NCI-H82 (cell line): ENCODE data around the gene SLC28A1.

Experiments
- DNase-seq: peaks from one replicate; lab custom pipeline; 2025; lab: John Stamatoyannopoulos, UW

SLC28A1 gene, protein sequence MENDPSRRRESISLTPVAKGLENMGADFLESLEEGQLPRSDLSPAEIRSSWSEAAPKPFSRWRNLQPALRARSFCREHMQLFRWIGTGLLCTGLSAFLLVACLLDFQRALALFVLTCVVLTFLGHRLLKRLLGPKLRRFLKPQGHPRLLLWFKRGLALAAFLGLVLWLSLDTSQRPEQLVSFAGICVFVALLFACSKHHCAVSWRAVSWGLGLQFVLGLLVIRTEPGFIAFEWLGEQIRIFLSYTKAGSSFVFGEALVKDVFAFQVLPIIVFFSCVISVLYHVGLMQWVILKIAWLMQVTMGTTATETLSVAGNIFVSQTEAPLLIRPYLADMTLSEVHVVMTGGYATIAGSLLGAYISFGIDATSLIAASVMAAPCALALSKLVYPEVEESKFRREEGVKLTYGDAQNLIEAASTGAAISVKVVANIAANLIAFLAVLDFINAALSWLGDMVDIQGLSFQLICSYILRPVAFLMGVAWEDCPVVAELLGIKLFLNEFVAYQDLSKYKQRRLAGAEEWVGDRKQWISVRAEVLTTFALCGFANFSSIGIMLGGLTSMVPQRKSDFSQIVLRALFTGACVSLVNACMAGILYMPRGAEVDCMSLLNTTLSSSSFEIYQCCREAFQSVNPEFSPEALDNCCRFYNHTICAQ

DNA sequence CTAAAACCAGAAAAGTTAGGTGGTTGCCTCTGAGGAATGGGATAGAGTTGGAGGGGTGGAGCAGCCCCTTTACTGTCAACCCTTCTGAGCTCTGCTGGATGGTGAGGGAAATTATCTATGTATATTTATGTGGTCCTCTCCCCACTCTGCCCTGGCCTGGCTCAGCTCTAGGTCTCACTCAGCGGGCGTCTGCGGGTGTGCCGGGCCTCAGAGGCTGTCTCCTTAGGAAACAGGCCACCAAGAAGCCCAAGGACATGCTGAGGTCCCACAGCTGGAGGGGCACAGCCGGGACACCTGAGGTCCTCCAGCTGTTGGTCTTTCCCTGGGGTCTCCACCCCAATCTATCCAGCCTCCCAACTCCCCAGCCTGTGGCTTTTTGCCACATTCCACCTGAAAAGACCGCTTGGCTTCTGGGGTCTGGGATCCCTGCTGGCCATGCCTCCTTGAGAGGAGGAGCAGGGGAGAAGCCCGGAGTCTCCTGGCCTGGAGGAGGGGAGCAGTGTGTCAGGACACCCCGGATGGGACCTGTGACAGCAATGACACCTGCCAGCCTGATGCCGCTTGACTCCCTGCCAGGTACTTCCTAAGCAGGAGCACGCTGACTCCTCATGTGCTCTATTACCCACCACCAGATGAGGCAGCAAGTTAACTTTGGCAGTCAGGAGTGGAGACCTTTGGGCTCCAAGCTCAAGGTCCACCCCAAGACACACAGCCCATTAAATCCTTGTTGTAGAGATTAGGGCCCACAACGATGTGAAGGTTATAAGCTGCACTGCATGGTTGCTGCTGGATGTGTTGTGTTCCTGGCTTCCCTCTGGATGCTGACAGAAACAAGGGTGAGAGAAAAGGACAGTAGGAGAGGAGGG is at the start of gene SLC28A1:
SLC28A1 (plus strand) TSS at position 747 of the 866 bp plus-strand sequence. CDS start 3,099 bp downstream, outside the sequence.
- no peak for DNase-seq

DNA sequence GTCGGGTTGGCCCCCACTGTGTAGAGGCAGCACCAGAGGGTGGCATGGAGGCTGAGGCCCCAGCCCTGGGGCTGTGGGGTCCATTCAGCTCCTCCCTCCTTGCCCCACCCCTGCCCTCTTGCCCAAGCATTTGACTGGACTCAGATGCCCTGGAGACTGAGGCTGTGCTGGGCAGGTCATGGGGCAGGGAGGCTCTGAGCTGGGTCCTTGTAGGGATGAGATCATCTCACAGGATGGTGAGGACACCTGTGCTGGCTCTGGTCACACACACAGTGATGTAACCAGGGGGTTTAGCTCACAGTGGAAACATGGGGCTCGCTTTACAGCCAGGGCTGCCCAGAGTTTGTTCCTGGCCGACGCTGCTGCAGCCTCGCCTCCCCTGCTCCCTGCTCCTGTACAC is 49.5 kb upstream of the SLC28A1 start:
- no peak for DNase-seq

DNA sequence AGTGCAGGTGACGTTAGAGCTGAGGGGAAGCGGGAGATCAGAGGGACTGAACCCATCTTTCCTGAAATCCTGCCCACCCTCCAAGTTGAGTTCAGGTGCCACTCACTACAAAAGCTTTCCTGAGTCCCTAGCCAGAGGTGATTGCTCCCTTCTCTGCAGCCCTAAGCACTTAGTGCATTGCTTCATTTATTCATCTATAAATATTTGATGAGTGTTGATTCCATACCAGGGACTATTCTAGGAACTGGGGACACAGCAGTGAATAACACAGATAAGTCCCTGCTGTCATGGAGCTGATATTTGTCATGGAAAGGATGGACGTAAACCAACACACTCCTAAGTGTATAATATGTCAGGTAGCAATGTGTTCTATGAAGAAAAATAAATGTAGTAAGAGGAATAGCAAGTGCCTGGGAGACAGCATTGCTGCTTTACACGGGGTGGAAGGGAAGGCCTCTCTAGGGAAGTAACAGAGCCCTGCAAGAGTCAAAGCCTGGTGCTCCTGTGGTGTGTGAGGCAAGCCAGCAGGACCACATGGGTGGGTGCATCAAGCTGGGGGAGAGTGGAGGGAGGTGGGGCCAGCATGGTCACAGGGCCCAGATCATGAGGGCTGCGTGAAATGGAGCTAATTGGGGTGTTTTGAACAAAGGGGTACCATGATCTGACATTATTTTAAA is 48.7 kb upstream of the SLC28A1 start:
- no peak for DNase-seq

DNA sequence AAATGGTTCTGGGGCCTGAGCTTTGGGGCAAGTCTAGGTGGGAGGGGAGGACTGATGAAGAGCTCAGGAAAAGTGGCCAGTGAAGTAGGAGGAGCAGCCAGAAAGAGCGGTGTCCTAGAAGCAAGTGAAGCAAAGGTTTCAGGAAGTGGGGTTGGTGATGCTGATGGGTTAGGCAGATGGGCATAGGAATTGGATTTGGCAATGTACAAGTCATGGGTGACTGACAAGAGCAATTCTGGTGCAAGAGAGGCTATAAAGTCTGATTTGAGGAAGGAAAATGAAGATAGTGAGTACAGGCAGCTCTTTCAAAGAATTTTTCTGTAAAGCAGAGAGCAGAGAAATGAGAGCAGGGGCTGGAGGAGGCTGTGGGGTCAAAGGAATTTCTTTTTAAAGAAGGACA is 47.6 kb upstream of the SLC28A1 start:
- no peak for DNase-seq

DNA sequence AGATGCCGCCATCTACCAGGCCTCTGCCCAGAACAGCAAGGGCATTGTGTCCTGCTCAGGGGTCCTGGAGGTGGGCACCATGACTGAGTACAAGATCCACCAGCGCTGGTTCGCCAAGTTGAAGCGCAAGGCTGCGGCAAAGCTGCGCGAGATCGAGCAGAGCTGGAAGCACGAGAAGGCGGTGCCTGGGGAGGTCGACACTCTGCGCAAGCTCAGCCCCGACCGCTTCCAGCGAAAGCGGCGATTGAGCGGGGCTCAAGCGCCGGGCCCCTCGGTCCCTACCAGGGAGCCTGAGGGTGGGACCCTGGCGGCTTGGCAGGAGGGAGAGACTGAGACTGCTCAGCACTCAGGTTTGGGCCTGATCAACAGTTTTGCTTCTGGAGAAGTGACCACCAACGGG is 44.7 kb upstream of the SLC28A1 start:
- DNase-seq = no peak

DNA sequence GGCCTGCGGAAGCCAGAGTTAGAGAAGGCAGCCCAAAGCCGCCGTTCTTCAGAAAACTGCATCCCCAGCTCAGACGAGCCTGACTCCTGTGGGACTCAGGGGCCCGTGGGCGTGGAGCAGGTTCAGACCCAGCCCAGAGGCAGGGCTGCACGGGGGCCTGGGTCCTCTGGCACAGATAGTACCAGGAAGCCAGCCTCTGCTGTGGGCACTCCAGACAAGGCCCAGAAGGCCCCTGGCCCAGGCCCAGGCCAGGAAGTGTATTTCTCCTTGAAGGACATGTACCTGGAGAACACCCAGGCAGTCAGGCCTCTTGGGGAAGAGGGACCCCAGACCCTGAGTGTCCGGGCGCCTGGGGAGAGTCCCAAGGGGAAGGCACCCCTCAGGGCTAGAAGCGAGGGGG is 44.2 kb upstream of the SLC28A1 start:
- DNase-seq = no peak

DNA sequence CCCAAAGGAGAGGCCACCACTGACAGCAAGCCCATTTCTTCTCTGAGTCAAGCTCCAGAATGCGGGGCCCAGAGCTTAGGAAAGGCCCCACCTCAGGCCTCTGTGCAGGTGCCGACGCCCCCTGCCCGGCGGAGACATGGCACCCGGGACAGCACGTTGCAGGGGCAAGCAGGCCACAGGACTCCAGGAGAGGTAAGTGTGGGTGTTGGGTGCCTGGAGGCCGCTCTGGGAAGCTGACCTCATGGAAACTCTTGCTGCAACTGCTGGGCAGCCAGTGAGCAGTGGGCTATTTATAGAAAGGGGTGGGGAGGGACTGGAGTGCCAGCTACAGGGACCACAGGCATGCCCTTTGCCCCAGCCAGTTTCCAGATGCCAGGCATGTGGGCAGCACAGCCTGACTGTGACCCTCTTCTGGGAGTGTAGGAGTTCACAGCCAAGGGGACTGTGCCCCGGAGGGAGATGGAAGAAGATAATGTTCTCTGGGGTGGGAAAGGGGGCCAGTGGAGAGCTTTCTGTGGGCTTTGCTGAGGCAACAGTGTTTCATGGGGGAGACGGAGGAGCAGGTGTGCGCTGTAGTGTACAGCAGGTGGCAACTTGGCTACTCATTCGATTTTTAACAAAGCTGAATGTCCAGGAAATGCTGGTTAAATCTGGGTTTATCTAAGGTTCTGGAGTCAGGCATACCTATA is 43.6 kb upstream of the SLC28A1 start:
- DNase-seq = no peak

DNA sequence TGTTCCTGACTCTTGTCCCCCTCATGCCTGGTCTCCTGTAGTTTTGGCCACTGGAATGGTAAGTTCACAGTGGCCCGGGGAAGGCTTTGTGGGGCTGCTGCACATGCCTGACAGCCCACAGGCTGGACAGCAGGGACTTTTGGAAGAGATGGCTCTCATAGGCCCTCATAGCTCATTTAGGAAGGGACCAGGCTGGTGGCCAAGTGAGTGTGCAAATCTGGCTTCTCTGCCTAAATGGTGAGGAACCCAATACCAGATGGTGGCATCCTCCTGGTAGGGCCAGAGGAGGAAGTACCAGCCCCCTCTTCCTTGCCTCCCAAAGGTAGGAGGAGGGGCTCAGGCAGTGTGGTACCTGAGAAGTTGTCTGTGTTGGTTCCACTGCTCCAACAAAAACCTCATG is 41.7 kb upstream of the SLC28A1 start:
- no peak for DNase-seq

DNA sequence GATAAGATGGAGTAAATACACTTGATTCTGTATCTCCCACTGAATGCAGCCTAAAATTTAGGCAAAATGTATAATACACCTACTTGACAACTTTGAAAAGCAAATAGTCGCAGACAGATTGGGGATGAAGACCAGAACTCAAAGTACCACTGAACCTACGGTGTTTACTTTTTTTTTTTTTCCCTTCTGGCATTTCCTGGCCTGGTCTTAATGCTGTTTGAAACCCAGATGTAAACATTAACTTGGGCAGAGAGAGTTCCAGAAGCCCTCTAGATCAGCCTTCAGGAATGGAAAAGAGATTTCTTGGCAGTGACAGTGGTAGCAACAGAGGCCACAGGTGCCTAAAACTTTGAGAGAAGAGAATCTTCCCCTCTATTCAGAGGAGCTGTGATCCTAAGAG is 39.5 kb upstream of the SLC28A1 start:
- no peak for DNase-seq

DNA sequence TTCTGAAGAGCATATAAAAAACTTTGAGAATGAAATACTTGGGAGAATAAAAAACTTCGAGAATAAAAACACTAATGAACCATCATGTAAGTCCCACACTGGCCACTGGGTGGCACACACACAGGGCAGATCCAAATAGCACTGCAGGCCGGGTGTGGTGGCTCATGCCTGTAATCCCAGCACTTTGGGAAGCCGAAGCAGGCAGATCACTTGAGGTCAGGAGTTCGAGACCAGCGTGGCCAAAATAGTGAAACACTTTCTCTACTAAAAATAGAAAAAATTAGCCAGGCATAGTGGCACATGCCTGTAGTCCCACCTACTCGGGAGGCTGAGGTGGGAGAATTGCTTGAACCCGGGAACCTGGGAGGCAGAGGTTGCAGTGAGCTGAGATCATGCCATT is 38.8 kb upstream of the SLC28A1 start:
- peak; percentile 78 for DNase-seq

DNA sequence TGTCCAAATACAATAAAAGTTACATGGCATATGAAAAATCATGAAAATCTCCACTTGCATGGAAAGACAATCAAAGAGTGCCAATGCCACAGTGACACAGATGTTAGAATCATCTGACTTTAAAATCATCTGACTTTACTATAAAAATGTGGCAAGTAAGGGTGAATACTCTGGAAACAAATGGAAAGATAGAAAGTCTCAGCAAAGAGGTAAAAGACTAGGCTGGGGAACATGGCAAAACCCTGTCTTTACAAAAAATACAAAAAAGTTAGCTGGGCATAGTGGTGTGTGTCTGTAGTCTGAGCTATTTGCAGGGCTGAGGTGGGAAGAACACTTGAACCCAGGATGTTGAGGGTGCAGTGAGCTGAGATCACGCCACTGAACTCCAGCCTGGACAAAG is 38.2 kb upstream of the SLC28A1 start:
- DNase-seq = no peak

DNA sequence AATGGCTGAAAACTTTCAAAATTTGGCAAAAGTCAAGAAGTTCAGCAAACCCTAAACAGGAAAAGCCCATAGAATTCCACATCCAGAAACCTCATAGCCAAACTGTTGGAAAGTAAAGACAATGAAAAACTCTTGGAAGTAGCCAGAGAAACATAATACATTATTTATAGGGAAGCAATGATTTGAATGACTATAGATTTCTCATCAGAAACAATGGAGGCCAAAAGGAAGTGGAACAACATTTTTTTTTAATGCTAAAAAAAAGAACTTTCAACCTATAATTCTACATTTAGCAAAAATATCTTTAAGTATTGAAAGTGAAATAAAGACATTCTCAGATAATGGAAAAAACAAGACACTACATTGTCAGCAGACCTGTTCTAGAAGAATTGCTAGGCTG is 37.1 kb upstream of the SLC28A1 start:
- DNase-seq = no peak

DNA sequence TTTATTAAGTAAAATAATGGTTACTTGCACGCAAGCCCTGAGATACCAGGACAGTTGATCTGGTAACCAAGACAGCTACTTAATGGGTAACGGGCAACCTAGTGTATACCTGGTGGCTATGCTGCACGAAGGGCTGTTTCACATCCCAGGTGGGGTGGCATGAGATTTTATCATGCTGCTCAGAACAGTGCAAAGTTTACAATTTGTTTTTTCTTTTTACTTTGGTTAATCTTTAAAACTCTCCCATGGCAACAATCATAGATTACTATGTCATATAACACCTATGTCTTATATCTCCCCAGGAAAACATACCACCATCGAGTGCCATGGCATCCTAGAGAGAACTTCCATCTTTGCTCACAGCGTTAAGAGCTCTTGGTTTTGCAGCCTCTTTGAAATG is 32.2 kb upstream of the SLC28A1 start:
- DNase-seq = no peak

DNA sequence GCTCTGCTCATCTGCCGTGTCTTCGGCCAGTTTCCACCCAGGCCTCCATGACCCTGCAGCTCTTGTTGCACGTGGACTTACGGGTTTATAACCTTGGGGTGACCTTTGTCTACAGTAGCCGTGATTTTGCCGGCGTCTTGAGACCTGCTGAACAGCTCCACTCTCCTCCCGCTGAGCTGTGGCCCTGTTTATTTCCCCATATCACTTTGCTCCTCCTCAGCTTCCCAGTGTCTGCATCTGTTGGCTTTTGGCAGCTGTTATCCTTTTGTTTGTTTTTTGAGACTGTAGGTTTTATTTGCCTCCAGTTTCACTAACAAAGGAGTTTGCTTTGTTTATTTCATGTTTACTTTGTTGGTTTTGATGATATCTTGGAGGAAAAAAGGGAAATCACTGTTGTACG is 29.3 kb upstream of the SLC28A1 start:
- no peak for DNase-seq

DNA sequence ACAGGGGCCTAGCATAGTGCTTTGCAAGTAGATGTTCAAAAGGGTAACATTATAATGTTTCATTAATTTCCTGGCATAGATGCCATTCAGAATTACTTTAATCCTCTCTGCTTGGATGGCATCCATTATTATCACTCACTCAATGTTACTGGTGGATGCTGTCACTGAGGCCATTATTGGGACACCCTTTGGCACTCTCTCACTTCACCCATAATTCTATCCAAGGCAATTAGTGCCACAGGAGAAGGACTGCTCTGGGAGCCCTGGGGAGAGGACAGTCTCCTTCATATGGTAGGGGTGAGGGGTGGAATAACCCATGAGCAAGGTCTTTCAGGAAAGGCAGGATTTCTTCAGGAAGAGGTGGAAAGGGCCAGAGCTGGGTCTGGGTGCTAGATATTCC is 28.7 kb upstream of the SLC28A1 start:
- no peak for DNase-seq

DNA sequence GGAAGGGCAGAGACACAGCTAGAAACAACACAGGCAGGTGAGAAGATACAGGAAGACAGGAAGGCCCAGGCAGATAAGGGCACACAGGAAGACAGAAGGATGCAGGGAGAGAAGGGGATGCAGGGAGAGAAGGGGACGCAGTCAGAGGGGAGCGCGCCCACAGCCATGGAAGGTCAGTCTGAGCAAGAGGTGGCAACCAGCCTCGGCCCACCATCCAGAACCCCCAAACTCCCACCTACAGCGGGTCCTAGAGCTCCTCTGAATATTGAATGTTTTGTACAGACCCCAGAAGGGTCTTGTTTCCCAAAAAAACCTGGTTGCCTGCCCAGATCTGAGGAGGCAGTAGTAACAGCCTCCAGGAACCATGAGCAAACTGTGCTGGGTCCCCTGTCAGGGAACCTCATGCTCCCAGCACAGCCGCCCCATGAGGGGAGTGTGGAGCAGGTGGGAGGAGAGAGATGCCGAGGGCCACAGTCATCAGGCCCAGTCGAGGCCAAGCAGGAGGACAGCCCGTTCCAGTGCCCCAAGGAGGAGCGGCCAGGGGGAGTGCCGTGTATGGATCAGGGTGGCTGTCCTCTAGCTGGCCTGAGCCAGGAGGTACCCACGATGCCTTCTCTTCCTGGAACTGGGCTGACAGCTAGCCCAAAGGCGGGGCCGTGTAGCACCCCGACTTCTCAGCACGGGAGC is 27.6 kb upstream of the SLC28A1 start:
- no peak for DNase-seq

DNA sequence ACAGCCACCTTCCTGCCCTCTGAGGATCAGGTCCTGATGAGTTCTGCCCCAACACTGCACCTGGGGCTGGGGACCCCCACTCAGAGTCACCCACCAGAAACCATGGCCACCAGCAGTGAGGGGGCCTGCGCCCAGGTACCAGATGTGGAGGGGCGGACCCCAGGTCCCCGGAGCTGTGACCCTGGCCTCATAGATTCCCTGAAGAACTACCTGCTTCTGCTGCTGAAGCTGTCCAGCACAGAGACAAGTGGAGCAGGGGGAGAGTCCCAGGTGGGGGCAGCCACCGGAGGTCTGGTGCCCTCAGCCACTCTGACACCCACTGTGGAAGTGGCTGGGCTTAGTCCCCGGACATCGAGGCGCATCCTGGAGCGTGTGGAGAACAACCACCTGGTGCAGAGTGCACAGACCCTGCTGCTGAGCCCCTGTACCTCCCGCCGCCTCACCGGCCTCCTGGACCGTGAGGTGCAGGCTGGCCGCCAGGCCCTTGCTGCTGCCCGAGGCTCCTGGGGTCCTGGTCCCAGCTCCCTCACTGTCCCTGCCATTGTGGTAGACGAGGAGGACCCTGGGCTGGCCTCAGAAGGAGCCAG is 27.0 kb upstream of the SLC28A1 start:
- DNase-seq = no peak

DNA sequence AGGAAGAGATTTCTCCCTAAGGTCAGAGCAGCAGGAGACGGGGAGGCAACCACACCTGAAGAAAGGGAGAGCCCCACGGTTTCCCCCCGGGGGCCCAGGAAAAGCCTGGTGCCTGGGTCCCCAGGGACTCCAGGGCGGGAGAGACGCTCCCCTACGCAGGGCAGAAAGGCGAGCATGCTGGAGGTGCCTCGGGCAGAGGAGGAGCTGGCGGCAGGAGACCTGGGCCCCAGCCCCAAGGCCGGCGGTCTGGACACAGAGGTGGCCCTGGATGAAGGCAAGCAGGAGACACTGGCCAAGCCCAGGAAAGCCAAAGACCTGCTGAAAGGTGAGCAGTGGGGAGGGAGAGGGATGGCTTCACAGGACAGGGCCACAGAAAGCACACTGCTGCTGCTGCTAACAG is 26.2 kb upstream of the SLC28A1 start:
- DNase-seq = no peak

DNA sequence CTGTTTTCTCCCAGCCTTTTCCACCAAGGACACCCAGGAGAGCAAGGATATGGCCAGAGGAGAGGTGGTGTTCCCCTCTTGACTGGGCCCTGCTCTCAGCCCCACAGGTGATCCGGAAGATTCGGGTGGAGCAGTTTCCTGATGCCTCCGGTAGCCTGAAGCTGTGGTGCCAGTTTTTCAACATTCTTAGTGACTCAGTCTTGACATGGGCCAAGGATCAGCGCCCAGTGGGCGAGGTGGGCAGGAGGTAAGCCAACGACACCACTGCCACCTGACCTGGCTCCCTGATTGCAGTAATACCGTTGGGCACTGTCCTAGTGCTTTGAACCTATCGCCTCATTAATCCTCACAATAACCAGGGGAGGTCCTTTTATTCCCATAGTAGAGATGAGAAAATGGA is 25.3 kb upstream of the SLC28A1 start:
- DNase-seq = no peak

DNA sequence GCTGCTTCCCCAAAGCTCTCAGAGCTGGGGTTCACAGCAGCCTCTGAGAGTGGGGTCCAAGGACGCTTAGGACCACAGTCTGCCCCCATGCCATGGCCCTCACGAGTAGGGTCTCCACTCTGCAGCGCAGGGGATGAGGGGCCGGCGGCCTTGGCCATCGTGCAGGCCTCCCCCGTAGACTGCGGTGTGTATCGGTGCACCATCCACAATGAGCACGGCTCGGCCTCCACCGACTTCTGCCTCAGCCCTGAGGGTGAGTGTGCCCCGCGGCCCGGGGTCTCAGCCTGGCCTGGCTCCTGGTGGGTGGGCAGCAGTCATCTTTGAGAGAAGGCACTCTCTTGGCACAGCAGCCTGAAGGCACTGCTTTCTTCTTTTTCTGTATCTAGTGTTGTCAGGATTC is 24.8 kb upstream of the SLC28A1 start:
- no peak for DNase-seq

DNA sequence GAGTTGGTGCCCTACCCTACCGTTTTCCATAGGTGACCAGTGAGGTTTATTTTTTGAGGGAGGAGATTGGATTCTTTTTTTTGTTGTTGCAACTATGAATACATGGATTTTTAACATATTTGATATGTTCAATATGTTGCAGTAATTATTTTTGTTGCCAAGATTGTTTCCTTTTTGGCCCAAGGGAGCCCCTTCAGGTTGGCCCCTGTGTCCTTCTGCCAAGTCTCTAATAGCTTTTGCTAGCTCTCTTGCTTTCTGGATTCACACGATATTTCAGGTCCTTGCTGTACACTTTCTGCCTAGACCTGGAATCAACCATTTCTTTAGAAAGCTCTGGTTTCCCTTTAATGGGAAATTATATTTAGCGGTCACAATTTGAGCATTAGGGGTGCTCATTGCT is 22.7 kb upstream of the SLC28A1 start:
- DNase-seq = no peak
